ENCODE measurements around the gene MMP23B.

The MMP23B gene

DNA sequence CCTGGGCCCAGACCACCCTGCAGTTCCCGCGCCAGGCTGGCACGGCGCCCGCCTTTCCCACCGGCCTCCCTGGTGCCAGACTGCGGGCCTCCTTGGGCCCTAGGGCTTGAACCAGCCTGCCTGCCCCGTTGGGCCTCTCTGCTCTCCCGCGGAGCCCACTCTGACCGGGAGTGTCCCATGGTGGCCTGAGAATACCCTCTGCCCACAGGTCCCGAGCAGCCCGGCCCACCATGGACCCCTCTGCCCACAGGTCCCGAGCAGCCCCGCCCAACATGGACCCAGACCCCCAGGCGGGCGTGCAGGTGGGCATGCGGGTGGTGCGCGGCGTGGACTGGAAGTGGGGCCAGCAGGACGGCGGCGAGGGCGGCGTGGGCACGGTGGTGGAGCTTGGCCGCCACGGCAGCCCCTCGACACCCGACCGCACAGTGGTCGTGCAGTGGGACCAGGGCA, 8.8 kb upstream of the MMP23B start:
- peaks cover 3% of the 10 kb centered on the region for H3K36me3 ChIP-seq (ENCODE audit: insufficient read depth, low read length)
- no peak overlapping the region for H3K27ac ChIP-seq (ENCODE audit: low read depth, low read length)
- H3K4me1 ChIP-seq (ENCODE audit: insufficient read depth, low read length), result no peaks in the 10 kb centered on the region
- H3K4me3 ChIP-seq (ENCODE audit: low read depth in 1 of 2, low read length in 2 of 2), result no peak overlapping the region
- no peaks in the 10 kb centered on the region for H3K27me3 ChIP-seq (ENCODE audit: control insufficient read depth in 1 of 2, insufficient read depth in 2 of 2, low read length in 2 of 2)
- H3K9me3 ChIP-seq (ENCODE audit: low read length), result no peaks in the 10 kb centered on the region
- no peak overlapping the region for H3K9ac ChIP-seq (ENCODE audit: low read length)

DNA sequence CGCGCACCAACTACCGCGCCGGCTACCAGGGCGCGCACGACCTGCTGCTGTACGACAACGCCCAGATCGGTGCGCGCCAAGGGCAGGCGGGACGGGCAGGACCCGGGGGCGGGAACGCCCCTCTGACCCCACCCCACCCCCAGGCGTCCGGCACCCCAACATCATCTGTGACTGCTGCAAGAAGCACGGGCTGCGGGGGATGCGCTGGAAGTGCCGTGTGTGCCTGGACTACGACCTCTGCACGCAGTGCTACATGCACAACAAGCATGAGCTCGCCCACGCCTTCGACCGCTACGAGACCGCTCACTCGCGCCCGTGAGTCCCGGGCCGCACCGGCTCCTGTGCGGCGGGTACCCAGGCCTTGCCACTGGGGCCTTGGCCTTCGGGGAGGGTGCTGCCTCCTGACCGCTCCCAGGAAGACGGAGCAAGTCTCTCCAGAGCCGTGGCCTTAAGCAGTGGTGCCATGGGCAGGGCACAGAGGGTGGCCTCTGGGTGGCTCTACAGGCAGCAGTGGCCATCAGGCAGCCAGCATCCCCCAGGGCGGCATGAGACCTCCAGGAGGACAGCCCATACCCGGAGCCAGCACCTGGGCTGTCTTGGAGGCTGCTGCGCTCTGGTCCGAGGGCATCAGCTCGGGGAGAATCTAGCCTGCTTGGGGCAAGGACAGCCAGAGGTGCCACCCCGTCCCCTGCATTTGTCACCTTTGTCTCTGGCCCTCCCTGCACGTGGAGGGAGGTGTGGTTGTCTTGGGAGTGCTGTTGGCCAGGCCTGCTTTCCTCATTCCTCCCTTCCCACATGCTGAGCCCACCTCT, 8.1 kb upstream of the MMP23B start:
- H3K9me3 ChIP-seq (ENCODE audit: low read length), result no peaks in the 10 kb centered on the region
- H3K4me3 ChIP-seq (ENCODE audit: low read depth in 1 of 2, low read length in 2 of 2), result no peak overlapping the region
- peaks cover 0 to 6% of the 10 kb centered on the region in 2 donors for H3K27me3 ChIP-seq (ENCODE audit: control insufficient read depth in 1 of 2, insufficient read depth in 2 of 2, low read length in 2 of 2)
- H3K9ac ChIP-seq (ENCODE audit: low read length), result no peak overlapping the region
- no peak overlapping the region for H3K27ac ChIP-seq (ENCODE audit: low read depth, low read length)
- no peaks in the 10 kb centered on the region for H3K36me3 ChIP-seq (ENCODE audit: insufficient read depth, low read length)
- no peaks in the 10 kb centered on the region for H3K4me1 ChIP-seq (ENCODE audit: insufficient read depth, low read length)

DNA sequence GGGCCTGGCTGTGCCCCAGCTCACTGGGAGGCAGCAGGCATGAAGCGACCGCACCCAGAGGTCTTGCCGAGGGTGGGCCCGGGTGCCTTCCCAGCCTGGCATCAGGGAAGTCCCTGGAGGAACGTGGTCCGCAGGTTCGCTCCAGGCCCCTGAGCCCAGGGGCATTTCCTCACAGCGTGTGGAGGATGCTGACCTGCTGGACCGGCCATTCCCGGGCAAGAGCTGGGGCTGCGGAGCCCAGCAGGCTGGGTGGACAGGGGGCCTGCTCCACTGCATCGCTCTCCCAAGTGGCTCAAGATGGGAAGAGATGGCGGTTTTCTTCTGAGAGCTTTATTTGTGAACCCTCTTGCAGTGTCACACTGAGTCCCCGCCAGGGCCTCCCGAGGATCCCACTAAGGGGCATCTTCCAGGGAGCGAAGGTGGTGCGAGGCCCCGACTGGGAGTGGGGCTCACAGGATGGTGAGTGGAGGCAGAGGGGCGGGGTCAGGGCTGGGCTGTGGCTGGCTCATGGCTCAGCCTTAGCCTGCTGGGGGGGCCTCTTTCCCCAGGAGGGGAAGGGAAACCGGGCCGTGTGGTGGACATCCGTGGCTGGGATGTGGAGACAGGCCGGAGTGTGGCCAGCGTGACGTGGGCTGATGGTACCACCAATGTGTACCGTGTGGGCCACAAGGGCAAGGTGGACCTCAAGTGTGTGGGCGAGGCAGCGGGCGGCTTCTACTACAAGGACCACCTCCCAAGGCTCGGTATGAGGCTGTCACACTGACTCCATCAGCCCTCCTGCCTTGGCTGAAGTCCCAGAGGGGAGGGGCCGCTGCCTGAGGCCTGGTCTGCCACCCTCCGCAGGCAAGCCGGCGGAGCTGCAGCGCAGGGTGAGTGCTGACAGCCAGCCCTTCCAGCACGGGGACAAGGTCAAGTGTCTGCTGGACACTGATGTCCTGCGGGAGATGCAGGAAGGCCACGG, 7.2 kb upstream of the MMP23B start:
- no peak overlapping the region for H3K4me3 ChIP-seq (ENCODE audit: low read depth in 1 of 2, low read length in 2 of 2)
- H3K4me1 ChIP-seq (ENCODE audit: insufficient read depth, low read length), result no peaks in the 10 kb centered on the region
- H3K36me3 ChIP-seq (ENCODE audit: insufficient read depth, low read length), result no peaks in the 10 kb centered on the region
- H3K9me3 ChIP-seq (ENCODE audit: low read length), result no peaks in the 10 kb centered on the region
- H3K9ac ChIP-seq (ENCODE audit: low read length), result no peak overlapping the region
- H3K27ac ChIP-seq (ENCODE audit: low read depth, low read length), result no peak overlapping the region
- H3K27me3 ChIP-seq (ENCODE audit: control insufficient read depth in 1 of 2, insufficient read depth in 2 of 2, low read length in 2 of 2), result peaks cover 0 to 7% of the 10 kb centered on the region in 2 donors

DNA sequence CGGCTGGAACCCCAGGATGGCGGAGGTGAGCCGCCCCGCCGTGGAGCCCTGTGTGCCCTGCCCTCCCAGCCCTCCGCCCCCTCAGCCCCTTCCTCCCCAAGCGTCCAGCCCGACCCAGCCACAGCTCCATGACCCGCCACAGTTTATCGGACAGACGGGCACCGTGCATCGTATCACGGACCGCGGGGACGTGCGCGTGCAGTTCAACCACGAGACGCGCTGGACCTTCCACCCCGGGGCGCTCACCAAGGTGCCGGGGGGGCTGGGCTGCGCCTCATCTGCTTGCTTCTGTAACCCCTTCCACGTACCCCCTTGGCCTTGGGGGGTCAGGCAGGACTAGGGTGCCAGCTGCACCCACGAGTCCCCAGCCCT, 6.6 kb upstream of the MMP23B start:
- H3K4me3 ChIP-seq (ENCODE audit: low read depth in 1 of 2, low read length in 2 of 2), result no peak overlapping the region
- H3K36me3 ChIP-seq (ENCODE audit: insufficient read depth, low read length), result no peaks in the 10 kb centered on the region
- no peak overlapping the region for H3K27ac ChIP-seq (ENCODE audit: low read depth, low read length)
- H3K9me3 ChIP-seq (ENCODE audit: low read length), result no peaks in the 10 kb centered on the region
- no peaks in the 10 kb centered on the region for H3K4me1 ChIP-seq (ENCODE audit: insufficient read depth, low read length)
- H3K9ac ChIP-seq (ENCODE audit: low read length), result no peak overlapping the region
- H3K27me3 ChIP-seq (ENCODE audit: control insufficient read depth in 1 of 2, insufficient read depth in 2 of 2, low read length in 2 of 2), result peaks cover 0 to 12% of the 10 kb centered on the region in 2 donors

- Histone ChIP-seq H3K9me3 (ENCODE audit: low read length) (no peaks in the 10 kb centered on the region), H3K4me3 (ENCODE audit: low read depth in 1 of 2, low read length in 2 of 2) (no peak overlapping the region)
Measured at GRCh38 chr1:1625824-1626206, 6.2 kb upstream of the MMP23B start.

GRCh38 chr1:1626207-1627141, 5.5 kb upstream of the MMP23B start:
- Histone ChIP-seq H3K4me1 (ENCODE audit: insufficient read depth, low read length) (no peaks in the 10 kb centered on the region), H3K27me3 (ENCODE audit: control insufficient read depth in 1 of 2, insufficient read depth in 2 of 2, low read length in 2 of 2) (peaks cover 0 to 22% of the 10 kb centered on the region in 2 donors), H3K36me3 (ENCODE audit: insufficient read depth, low read length) (no peaks in the 10 kb centered on the region), H3K27ac (ENCODE audit: low read depth, low read length) (no peak overlapping the region), H3K9me3 (ENCODE audit: low read length) (no peaks in the 10 kb centered on the region), H3K9ac (ENCODE audit: low read length) (no peak overlapping the region), H3K4me3 (ENCODE audit: low read depth in 1 of 2, low read length in 2 of 2) (no peak overlapping the region)

More at GRCh38 chr1:1625824-1626206, 6.2 kb upstream of the MMP23B start:
- H3K9ac ChIP-seq (ENCODE audit: low read length), result no peak overlapping the region
- H3K27ac ChIP-seq (ENCODE audit: low read depth, low read length), result no peak overlapping the region
- peaks cover 0 to 16% of the 10 kb centered on the region in 2 donors for H3K27me3 ChIP-seq (ENCODE audit: control insufficient read depth in 1 of 2, insufficient read depth in 2 of 2, low read length in 2 of 2)
- no peaks in the 10 kb centered on the region for H3K4me1 ChIP-seq (ENCODE audit: insufficient read depth, low read length)
- H3K36me3 ChIP-seq (ENCODE audit: insufficient read depth, low read length), result no peaks in the 10 kb centered on the region

- H3K4me1 ChIP-seq (ENCODE audit: insufficient read depth, low read length), result no peaks in the 10 kb centered on the region
- no peak overlapping the region for H3K27ac ChIP-seq (ENCODE audit: low read depth, low read length)
- peaks cover 0 to 30% of the 10 kb centered on the region in 2 donors for H3K27me3 ChIP-seq (ENCODE audit: control insufficient read depth in 1 of 2, insufficient read depth in 2 of 2, low read length in 2 of 2)
Measured at GRCh38 chr1:1627261-1627828, 4.6 kb upstream of the MMP23B start.

DNA sequence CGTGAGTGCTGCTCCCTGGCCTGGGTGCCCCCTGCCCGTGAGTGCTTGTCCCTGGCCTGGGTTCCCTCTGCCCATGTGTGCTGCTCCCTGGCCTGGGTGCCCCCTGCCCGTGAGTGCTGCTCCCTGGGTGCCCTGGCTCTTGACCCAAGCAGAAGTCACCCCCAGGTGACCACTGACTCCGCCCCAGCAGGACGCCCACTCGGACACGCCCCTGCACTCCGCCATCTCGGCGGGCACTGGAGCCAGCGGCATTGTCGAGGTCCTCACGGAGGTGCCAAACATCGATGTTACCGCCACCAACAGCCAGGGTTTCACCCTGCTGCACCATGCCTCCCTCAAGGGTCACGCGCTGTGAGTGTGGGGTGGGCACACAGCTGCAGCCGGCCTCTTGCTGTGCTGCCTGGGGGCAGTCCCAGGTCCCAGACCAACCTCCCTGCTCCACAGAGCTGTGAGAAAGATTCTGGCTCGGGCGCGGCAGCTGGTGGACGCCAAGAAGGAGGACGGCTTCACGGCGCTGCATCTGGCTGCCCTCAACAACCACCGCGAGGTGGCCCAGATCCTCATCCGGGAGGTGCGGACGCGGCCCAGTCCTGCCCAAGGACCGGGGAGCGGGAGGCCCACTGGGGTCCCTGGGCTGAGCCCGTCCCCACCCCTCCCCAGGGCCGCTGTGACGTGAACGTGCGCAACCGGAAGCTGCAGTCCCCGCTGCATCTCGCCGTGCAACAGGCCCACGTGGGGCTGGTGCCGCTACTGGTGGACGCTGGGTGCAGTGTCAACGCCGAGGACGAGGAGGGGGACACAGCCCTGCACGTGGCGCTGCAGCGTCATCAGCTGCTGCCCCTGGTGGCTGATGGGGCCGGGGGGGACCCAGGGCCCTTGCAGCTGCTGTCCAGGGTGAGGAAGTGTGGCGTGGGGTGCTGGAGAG, 3.9 kb upstream of the MMP23B start:
- Histone ChIP-seq H3K27ac (ENCODE audit: low read depth, low read length) (no peak overlapping the region), H3K4me1 (ENCODE audit: insufficient read depth, low read length) (no peaks in the 10 kb centered on the region), H3K9me3 (ENCODE audit: low read length) (no peaks in the 10 kb centered on the region), H3K27me3 (ENCODE audit: control insufficient read depth in 1 of 2, insufficient read depth in 2 of 2, low read length in 2 of 2) (peaks cover 0 to 31% of the 10 kb centered on the region in 2 donors), H3K4me3 (ENCODE audit: low read depth in 1 of 2, low read length in 2 of 2) (no peak overlapping the region), H3K36me3 (ENCODE audit: insufficient read depth, low read length) (no peaks in the 10 kb centered on the region), H3K9ac (ENCODE audit: low read length) (no peak overlapping the region)

More at GRCh38 chr1:1627261-1627828, 4.6 kb upstream of the MMP23B start:
- no peaks in the 10 kb centered on the region for H3K9me3 ChIP-seq (ENCODE audit: low read length)
- no peak overlapping the region for H3K9ac ChIP-seq (ENCODE audit: low read length)
- no peak overlapping the region for H3K4me3 ChIP-seq (ENCODE audit: low read depth in 1 of 2, low read length in 2 of 2)
- no peaks in the 10 kb centered on the region for H3K36me3 ChIP-seq (ENCODE audit: insufficient read depth, low read length)

DNA sequence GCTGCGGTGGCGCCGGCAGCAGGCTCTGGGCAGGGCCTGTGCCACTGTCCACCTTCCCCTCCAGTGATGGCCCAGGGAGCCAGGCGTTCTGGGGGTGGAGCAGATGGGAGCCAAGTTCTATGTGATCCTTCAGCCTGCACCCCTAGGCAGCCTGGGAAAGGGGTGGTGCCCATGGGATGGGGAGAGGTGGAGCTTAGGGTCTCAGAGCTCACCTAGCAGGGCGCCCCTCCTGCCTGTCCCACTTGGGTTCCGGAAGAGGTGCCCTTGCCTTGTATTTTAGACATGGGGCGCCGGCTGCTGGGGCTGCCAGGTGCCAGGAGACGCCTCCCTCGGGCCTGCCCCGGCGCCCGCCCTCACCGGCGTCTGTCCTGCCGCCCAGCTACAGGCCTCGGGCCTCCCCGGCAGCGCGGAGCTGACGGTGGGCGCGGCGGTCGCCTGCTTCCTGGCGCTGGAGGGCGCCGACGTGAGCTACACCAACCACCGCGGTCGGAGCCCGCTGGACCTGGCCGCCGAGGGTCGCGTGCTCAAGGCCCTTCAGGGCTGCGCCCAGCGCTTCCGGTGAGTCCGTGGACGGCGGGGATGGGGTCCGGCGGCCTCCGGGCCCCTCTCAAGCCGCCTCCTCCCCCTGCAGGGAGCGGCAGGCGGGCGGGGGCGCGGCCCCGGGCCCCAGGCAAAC, 3.1 kb upstream of the MMP23B start:
- Histone ChIP-seq H3K27ac (ENCODE audit: low read depth, low read length) (no peak overlapping the region), H3K27me3 (ENCODE audit: control insufficient read depth in 1 of 2, insufficient read depth in 2 of 2, low read length in 2 of 2) (peaks cover 0 to 31% of the 10 kb centered on the region in 2 donors), H3K9ac (ENCODE audit: low read length) (no peak overlapping the region), H3K9me3 (ENCODE audit: low read length) (no peaks in the 10 kb centered on the region), H3K4me1 (ENCODE audit: insufficient read depth, low read length) (no peaks in the 10 kb centered on the region), H3K4me3 (ENCODE audit: low read depth in 1 of 2, low read length in 2 of 2) (no peak overlapping the region), H3K36me3 (ENCODE audit: insufficient read depth, low read length) (no peaks in the 10 kb centered on the region)

Measured in muscle layer of colon (tissue), 2 donors.